Ectodermal cell (in vitro differentiated cells): Measurements from ENCODE around the gene LAMC3.
"Not testable (repeated sequence)": the region's sequence is repeated elsewhere in the genome, so short reads cannot be mapped to it uniquely, and the experiment has no call there.

ENCODE experiments used
- H3K27ac ChIP-seq: 2 replicates; pipeline ENCODE4 v1.7.0; 2013; ENCODE audit warnings: mild to moderate bottlenecking, low read depth, low read length; ENCODE audit not compliant: insufficient read depth, poor library complexity, severe bottlenecking
- H3K27me3 ChIP-seq: 2 replicates; pipeline ENCODE4 v1.7.0; 2013; ENCODE audit warnings: mild to moderate bottlenecking, low read length; ENCODE audit not compliant: insufficient read depth, control insufficient read depth, poor library complexity, severe bottlenecking
- H3K36me3 ChIP-seq: one replicate; pipeline ENCODE4 v1.7.0; 2013; ENCODE audit warnings: low read length; ENCODE audit not compliant: control insufficient read depth, insufficient read depth
- H3K4me1 ChIP-seq: one replicate; pipeline ENCODE4 v1.7.0; 2013; ENCODE audit warnings: low read length; ENCODE audit not compliant: control insufficient read depth, insufficient read depth
- H3K4me3 ChIP-seq: 2 replicates; pipeline ENCODE4 v1.7.0; 2013; ENCODE audit warnings: low read depth, low read length, control low read depth; ENCODE audit not compliant: insufficient read depth
- H3K9me3 ChIP-seq: 2 replicates; pipeline ENCODE4 v1.7.0; 2013; ENCODE audit warnings: mild to moderate bottlenecking, low read length, moderate library complexity; ENCODE audit not compliant: control insufficient read depth
- WGBS, 2 experiments: methylation state at CpG; one replicate each; pipeline ENCODE4 v1.1.7; 2013; ENCODE audit warnings: missing lambda C conversion rate in 2 of 2; 5-methylcytosine and 5-hydroxymethylcytosine counted together

Gene LAMC3

GRCh38 chr9:131097126-131097947 lies 88.4 kb downstream of the LAMC3 start:
- Histone ChIP-seq H3K9me3 (no peaks in the 10 kb centered on the region), H3K27ac (no peak overlapping the region), H3K4me1 (peaks cover 27% of the 10 kb centered on the region), H3K27me3 (no peaks in the 10 kb centered on the region), H3K4me3 (peak overlapping the region; percentile 87), H3K36me3 (no peaks in the 10 kb centered on the region)
- 20 to 22% methylated on average over 18 to 19 of the region's 19 CpGs for WGBS, 2 experiments

- no peak overlapping the region for H3K27ac ChIP-seq
- WGBS, 2 experiments = 87 to 88% methylated on average over 8 of the region's 8 CpGs
These were observed 88.9 kb downstream of the LAMC3 start for GRCh38 chr9:131097948-131098278.

GRCh38 chr9:131098391-131099101 lies 89.6 kb downstream of the LAMC3 start:
- H3K4me3 ChIP-seq = peak overlapping the region; percentile 87
- 76 to 78% methylated on average over 13 of the region's 13 CpGs for WGBS, 2 experiments
- no peaks in the 10 kb centered on the region for H3K36me3 ChIP-seq
- H3K4me1 ChIP-seq = peaks cover 27% of the 10 kb centered on the region
- no peak overlapping the region for H3K27ac ChIP-seq
- H3K9me3 ChIP-seq = no peaks in the 10 kb centered on the region
- no peaks in the 10 kb centered on the region for H3K27me3 ChIP-seq

More at GRCh38 chr9:131097948-131098278, 88.9 kb downstream of the LAMC3 start:
- H3K4me1 ChIP-seq = peaks cover 27% of the 10 kb centered on the region
- H3K9me3 ChIP-seq = no peaks in the 10 kb centered on the region
- H3K36me3 ChIP-seq = no peaks in the 10 kb centered on the region
- H3K4me3 ChIP-seq = peak overlapping the region; percentile 87
- H3K27me3 ChIP-seq = no peaks in the 10 kb centered on the region

- Histone ChIP-seq H3K36me3 (no peaks in the 10 kb centered on the region), H3K27me3 (no peaks in the 10 kb centered on the region), H3K4me3 (no peak overlapping the region), H3K9me3 (no peaks in the 10 kb centered on the region), H3K27ac (no peak overlapping the region), H3K4me1 (peaks cover 27% of the 10 kb centered on the region)
- WGBS, 2 experiments = 86 to 88% methylated on average over 8 of the region's 8 CpGs
These were observed 90.2 kb downstream of the LAMC3 start for GRCh38 chr9:131099102-131099606.

GRCh38 chr9:131099845-131100244 lies 90.9 kb downstream of the LAMC3 start:
- H3K27ac ChIP-seq, H3K27me3 ChIP-seq, H3K36me3 ChIP-seq, H3K9me3 ChIP-seq, H3K4me3 ChIP-seq: not testable (repeated sequence)
- peaks cover 27% of the 10 kb centered on the region for H3K4me1 ChIP-seq
- WGBS, 2 experiments = 91 to 96% methylated on average over 8 of the region's 8 CpGs

- WGBS, 2 experiments = 91% methylated on average over 9 of the region's 9 CpGs
- Histone ChIP-seq H3K27ac (no peak overlapping the region), H3K9me3 (no peaks in the 10 kb centered on the region), H3K36me3 (peaks cover 3% of the 10 kb centered on the region), H3K4me3 (no peak overlapping the region), H3K27me3 (no peaks in the 10 kb centered on the region), H3K4me1 (peaks cover 27% of the 10 kb centered on the region)
These were observed 91.5 kb downstream of the LAMC3 start for GRCh38 chr9:131100445-131100844.

GRCh38 chr9:131101207-131101964 lies 92.4 kb downstream of the LAMC3 start:
- Histone ChIP-seq H3K9me3 (no peaks in the 10 kb centered on the region), H3K27me3 (no peaks in the 10 kb centered on the region), H3K36me3 (peaks cover 8% of the 10 kb centered on the region), H3K4me1 (peaks cover 27% of the 10 kb centered on the region), H3K27ac (no peak overlapping the region), H3K4me3 (no peak overlapping the region)
- 94 to 96% methylated on average over 11 of the region's 11 CpGs for WGBS, 2 experiments

GRCh38 chr9:131103024-131103423 lies 94.0 kb downstream of the LAMC3 start:
- WGBS, 2 experiments = 87 to 91% methylated on average over 9 of the region's 9 CpGs

GRCh38 chr9:131103535-131103934 lies 94.6 kb downstream of the LAMC3 start:
- Histone ChIP-seq H3K4me3 (no peak overlapping the region), H3K4me1 (peaks cover 15% of the 10 kb centered on the region), H3K27ac (no peak overlapping the region), H3K9me3 (no peaks in the 10 kb centered on the region), H3K36me3 (peaks cover 16% of the 10 kb centered on the region), H3K27me3 (no peaks in the 10 kb centered on the region)
- 97 to 98% methylated on average over 3 of the region's 3 CpGs for WGBS, 2 experiments

More at GRCh38 chr9:131103024-131103423, 94.0 kb downstream of the LAMC3 start:
- Histone ChIP-seq H3K4me3 (no peak overlapping the region), H3K36me3 (peaks cover 15% of the 10 kb centered on the region), H3K9me3 (no peaks in the 10 kb centered on the region), H3K27me3 (no peaks in the 10 kb centered on the region), H3K4me1 (peaks cover 20% of the 10 kb centered on the region), H3K27ac (no peak overlapping the region)
